ENCODE measurements around the gene C16orf96.

DNA sequence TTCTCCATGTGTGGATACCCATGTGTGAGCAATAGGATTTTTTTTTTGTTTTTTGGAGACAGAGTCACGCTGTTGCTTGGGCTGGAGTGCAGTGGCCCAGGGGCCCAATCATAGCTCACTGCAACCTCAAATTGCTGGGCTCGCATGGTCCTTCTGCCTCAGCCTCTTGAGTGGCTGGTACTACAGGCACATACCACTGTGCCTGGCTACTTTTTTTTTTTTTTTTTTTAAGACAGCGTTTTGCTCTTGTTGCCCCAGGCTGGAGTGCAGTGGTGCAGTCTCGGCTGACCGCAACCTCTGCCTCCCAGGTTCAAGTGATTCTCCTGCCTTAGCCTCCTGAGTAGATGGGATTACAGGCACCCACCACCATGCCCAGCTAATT is 85.2 kb downstream of the C16orf96 start:
- TF ChIP-seq GATA3 (IDR thresholded peaks at IDR 0.05; ENCODE audit: low read depth, low read length), result no peak
- no peak for TF ChIP-seq GATA2 (IDR thresholded peaks at IDR 0.05; ENCODE audit: low read depth, low read length)
